Measurements from ENCODE around the gene IQCM.

Gene IQCM

DNA sequence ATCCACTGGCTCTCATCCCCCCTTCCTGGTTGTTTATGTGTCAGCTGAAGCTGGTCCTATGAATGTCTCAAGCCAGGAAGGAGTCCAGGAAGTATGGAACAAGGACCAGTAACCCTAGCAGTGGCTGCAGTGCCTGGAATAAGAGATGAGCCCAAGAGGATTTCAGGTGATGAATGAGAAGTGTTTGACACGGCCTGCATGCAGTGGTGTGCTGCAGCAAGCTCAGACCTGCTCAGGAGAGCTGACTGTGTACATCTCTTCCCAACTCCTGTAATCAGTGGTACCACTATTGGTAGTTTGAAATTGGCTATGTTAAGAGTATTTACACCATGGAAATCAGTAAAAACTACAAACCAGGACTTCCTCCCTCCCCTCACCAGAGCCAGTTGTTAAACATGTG, 88.0 kb downstream of the IQCM start:
- ChIA-PET CTCF (interaction anchor here (0.7 kb wide), 1 partner anchor 148 kb away, joined by 3 read pairs; no protein-coding TSS in a partner anchor), POLR2A (ENCODE audit: low non-redundant PET) (no interaction called here)
- no peak for TF ChIP-seq CTCF (conservative IDR thresholded peaks at IDR 0.05; ENCODE audit: low read depth)
- DNase-seq (ENCODE audit: low spot score): no peak
- H3K27ac ChIP-seq: no peak overlapping the region

GRCh38 chr4:149723065-149723464, 92.6 kb downstream of the IQCM start:
- POLR2A ChIA-PET (ENCODE audit: low non-redundant PET): no interaction called here
- no peak for DNase-seq (ENCODE audit: low spot score)

GRCh38 chr4:149719806-149720205, 95.8 kb downstream of the IQCM start:
- DNase-seq (ENCODE audit: low spot score): no peak
- ChIA-PET CTCF (no interaction called here), POLR2A (ENCODE audit: low non-redundant PET) (no interaction called here)
- no peak overlapping the region for H3K27ac ChIP-seq
- no peak for TF ChIP-seq CTCF (conservative IDR thresholded peaks at IDR 0.05; ENCODE audit: low read depth)

More at GRCh38 chr4:149723065-149723464, 92.6 kb downstream of the IQCM start:
- no peak overlapping the region for H3K27ac ChIP-seq
- TF ChIP-seq CTCF (conservative IDR thresholded peaks at IDR 0.05; ENCODE audit: low read depth): no peak
- CTCF ChIA-PET: no interaction called here

- no peak overlapping the region for H3K27ac ChIP-seq
- POLR2A ChIA-PET (ENCODE audit: low non-redundant PET): no interaction called here
- no peak for TF ChIP-seq CTCF (conservative IDR thresholded peaks at IDR 0.05; ENCODE audit: low read depth)
- DNase-seq (ENCODE audit: low spot score): no peak
- CTCF ChIA-PET: no interaction called here
These were observed 96.3 kb downstream of the IQCM start for GRCh38 chr4:149719357-149719756.

DNA sequence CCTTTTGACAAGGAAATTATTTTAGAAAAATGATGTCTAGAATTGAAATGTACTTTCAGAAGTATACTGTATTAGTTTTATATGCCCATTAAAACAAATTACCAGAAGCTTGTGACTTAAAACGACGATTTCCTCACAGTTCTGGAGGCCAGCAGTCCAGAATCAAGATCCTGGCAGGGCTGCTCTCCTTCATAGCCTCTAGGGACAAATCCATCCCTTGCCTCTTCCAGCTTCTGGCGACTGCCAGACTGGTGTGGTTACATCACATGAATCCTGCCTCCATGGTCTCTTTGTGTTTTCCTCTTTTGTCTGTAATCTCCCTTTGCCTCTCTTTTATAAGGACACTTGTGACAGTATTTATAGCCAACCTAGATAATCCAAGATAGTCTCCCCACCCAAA, 97.1 kb downstream of the IQCM start:
- no peak for DNase-seq (ENCODE audit: low spot score)
- POLR2A ChIA-PET (ENCODE audit: low non-redundant PET): interaction anchor here (0.5 kb wide), 1 partner anchor 755 kb away, joined by 3 read pairs; no protein-coding TSS in a partner anchor
- CTCF ChIA-PET: no interaction called here
- no peak for TF ChIP-seq CTCF (conservative IDR thresholded peaks at IDR 0.05; ENCODE audit: low read depth)
- no peak overlapping the region for H3K27ac ChIP-seq

DNA sequence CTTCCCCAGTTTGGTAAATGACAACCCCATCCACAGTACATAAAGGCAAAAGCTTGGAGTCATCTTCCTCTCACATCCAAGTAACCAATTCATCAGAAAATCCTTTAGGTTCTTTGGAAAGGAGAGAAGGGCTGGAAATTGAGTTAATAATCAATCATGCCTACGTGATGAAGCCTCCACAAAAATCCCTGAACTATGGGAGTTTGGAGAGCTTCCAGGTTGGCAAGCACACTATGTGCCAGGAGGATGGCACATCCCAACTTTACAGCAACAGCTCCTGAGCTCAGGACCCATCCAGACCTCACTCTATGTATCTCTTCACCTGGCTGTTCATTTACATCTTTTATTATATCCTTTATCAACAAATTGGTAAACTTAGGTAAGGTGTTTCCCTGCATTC, 98.9 kb downstream of the IQCM start:
- no peak overlapping the region for H3K27ac ChIP-seq
- DNase-seq (ENCODE audit: low spot score): no peak
- ChIA-PET CTCF (interaction anchor here (0.5 kb wide), 1 partner anchor 342 kb away, joined by 3 read pairs; no protein-coding TSS in a partner anchor), POLR2A (ENCODE audit: low non-redundant PET) (no interaction called here)
- no peak for TF ChIP-seq CTCF (conservative IDR thresholded peaks at IDR 0.05; ENCODE audit: low read depth)

Measured in RWPE1 (cell line).